Cardiac fibroblast (primary cell): Measurements from ENCODE around the gene NXT1.
"Not testable (repeated sequence)": the region's sequence is repeated elsewhere in the genome, so short reads cannot be mapped to it uniquely, and the experiment has no call there.

ENCODE experiments used
- DNase-seq, 2 donors: peaks; one replicate each; pipeline versions ENCODE4 v3.0.0 to v3.0.0-alpha.2; 2010; ENCODE audit warnings: low read depth in 2 of 2
- H3K4me3 ChIP-seq, 2 donors: replicated peaks in 1 of 2; 1 replicate in 1 of 2; 2 replicates in 1 of 2; pipeline ENCODE4 v1.5.1; 2011; ENCODE audit warnings: low read depth in 2 of 2, low read length in 2 of 2, mild to moderate bottlenecking in 2 of 2, moderate library complexity in 1 of 2
- CTCF ChIP-seq: IDR thresholded peaks from one replicate; pipeline ENCODE4 v1.5.1; 2011; ENCODE audit warnings: low read depth, mild to moderate bottlenecking, low read length, inconsistent platforms

The NXT1 gene

DNA sequence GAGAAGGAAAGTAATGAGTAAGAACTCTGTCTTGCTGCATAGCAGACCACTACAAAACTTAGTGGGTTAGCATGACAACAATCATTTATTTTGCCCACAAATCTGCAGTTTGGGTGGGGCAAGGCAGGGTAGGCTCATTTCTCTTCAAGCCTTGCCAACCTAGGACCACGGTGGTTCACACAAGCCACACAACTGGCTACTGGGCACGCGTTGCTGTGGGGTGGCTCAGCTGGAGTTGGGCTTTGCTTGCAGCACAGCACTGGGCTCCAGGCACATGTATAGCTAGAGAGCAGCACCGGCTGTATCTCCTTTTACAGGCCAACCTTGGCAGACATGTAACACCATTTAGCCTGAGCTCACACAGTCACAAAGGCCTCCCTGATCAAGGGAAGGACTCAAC is 4.6 kb upstream of the NXT1 start:
- TF ChIP-seq CTCF = no peak
- no peak for DNase-seq
- H3K4me3 ChIP-seq = no peak overlapping the region

DNA sequence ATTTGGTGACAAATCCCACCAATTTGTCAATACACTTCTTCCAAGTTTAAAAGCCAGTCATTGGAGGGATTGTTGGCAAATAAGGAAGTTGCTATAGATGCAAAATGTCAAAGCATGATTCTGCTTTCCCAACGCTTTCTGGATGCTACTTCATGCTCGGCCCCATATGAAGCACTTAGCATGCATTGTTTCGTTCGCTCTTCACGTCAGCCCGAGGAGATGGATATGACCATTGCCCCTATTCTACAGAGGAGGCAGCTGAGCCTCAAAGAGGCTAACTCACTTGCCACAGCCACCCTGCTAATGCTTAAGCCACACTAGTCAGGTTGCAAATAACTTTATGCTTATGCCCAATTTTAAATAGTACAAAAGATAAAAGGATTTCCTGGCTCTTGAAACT is 2.8 kb upstream of the NXT1 start:
- no peak for DNase-seq
- H3K4me3 ChIP-seq = no peak overlapping the region
- no peak for TF ChIP-seq CTCF

- not testable (repeated sequence) for H3K4me3 ChIP-seq, DNase-seq
Measured at GRCh38 chr20:23348510-23348909, 2.1 kb upstream of the NXT1 start.

DNA sequence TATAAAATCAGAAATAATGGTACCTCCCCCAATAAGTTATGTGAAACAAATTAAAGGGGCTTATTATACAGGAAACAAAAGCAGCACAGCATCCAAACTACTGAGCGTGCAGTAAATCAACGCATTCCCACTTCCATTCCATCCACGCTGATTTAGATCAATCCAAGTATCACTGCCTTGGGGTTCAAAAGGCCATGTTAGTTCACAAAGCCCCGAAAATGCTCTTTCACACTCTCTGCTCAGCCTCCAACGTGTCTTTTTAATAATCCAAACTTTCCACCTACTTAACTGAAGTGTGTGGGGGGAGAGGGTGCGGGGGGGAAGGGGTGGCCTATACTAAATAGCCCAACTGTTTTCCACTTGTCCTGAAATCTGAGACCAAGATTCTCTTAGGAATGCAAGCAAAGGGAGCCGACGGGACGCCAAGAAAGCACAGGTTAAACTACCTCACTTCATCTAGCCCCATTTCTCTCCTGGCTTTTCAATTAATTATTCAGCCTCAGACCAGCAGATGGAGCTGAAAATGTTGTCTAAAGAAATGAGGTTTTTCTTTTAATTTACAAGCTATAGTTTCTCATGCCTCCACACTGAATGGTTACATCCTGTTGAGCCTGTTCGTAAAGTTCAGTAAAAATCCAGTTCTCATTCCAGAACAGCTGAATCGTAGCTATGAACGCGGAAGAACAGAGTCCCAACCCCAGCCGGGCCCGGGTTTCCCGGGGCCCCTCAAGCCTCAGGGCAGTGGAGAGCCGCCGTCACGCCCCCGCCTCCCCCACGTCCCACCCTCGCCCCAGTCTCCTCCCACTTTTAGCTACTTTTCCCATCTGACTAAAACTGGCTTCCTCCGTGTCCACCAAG is 1.0 kb upstream of the NXT1 start:
- peak in 1 of 2 donors; percentile 84 for DNase-seq
- TF ChIP-seq CTCF = peak; percentile 44
- peak overlapping the region; percentile 83 to 95 for H3K4me3 ChIP-seq

DNA sequence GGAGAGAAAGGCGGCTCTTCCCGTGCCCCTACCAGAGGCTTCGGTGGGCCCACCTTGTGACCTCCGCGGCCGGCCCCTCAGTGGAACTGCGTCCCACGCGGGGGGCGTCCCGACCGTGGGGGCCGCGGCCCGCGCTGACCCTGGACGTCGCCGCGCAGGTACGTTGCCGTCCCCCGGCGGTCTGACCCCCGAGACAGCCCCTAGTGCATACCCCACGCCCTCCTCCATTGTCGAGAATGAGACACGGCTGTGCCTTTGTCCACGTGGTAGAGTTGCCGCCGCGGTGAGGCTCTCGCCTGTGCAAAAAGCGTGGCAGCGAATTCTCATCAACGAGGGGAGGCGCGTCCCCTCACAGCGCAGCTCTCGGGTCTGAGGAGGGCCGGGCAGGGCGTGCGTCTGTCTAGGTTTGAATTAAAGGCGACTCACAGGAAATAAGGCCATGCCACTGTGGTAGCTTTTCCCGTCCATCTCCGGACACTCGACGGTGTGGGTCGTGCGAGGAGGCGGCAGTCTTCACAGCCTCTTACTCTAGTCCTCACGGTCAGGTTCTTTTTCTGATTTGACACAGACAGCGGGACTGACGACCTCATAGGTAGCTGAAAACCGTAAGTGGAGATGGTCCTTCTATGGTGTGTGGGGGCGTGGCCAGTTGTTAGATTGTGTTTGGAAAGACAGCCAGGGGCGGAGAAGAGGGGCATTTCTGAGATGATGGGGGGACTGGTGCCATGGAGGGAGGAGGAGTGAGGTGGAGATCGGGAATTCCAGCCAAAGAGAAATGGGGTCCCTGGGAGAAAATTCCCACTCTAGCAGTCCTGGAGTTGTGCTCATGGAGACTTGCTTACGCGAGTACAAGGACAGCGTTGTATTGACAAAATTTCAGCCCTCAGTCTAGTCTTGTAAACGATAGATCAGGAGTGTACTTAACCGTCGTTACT is 580 bp downstream of the NXT1 start:
- peak overlapping the region; percentile 83 to 95 for H3K4me3 ChIP-seq
- no peak for TF ChIP-seq CTCF
- DNase-seq = peak; percentile 36 to 43

DNA sequence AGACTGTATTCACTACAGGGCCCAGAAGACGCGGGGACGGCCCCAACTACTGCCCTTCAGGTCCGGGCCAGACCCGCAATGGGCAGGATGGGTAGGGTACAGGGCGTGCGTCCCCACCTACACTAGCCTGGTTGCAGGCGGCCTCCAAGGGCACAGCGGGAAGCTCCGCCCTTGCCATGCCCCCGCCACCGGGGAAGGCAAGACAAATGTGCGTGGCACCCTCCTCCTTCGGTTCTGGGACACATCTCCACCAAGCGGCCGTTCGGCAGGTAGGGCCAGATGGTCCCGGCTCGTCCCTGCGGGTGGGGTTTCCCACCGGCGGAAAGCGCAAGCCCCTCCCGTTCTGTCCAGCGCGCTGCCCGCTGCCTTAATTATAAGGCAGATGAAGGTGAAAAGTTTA is 5.6 kb downstream of the NXT1 start:
- TF ChIP-seq CTCF = no peak
- H3K4me3 ChIP-seq = no peak overlapping the region
- DNase-seq = no peak
